Sigmoid colon (tissue), 7 donors: ENCODE measurements around the gene MEGF6. TPM values are rescaled to one million over a fixed set of nuclear protein-coding genes. Genes with fewer than 3 reads are reported as not detected.
A peak's percentile ranks its signal among the peaks of the same experiment; 100 is the strongest.

Source experiments
- DNase-seq: peaks from one replicate; pipeline ENCODE4 v3.0.0-alpha.2; 2019
- H3K27ac ChIP-seq, 4 donors: fragments of 200-600 bp; sonication (generic); one replicate each; pipeline ENCODE4 v1.5.1; 2016 to 2019; ENCODE audit warnings: mild to moderate bottlenecking in 1 of 4
- H3K27me3 ChIP-seq, 3 donors: fragments of 200-600 bp; sonication (generic); one replicate each; pipeline ENCODE4 v1.5.1; 2019; ENCODE audit warnings: mild to moderate bottlenecking in 1 of 3
- H3K36me3 ChIP-seq, 4 donors: fragments of 200-600 bp; sonication (generic); one replicate each; pipeline ENCODE4 v1.5.1; 2016 to 2019
- H3K4me1 ChIP-seq, 4 donors: fragments of 200-600 bp; sonication (generic); one replicate each; pipeline ENCODE4 v1.5.1; 2017 to 2019
- H3K4me3 ChIP-seq, 4 donors: fragments of 200-600 bp; sonication (generic); one replicate each; pipeline ENCODE4 v1.5.1; 2017 to 2019; ENCODE audit warnings: mild to moderate bottlenecking in 2 of 4, moderate library complexity in 1 of 4
- H3K9me3 ChIP-seq, 4 donors: fragments of 200-600 bp in 3 of 4; sonication (generic) in 3 of 4; one replicate each; pipeline versions ENCODE4 v1.5.1 to v1.6.1; 2013 to 2019
- EP300 ChIP-seq, 4 donors: sonication (generic); formaldehyde crosslinking; IDR thresholded peaks; one replicate each; pipeline ENCODE4 v1.6.1; 2017; ENCODE audit warnings: antibody characterized with exemption in 4 of 4
- POLR2A ChIP-seq, 2 donors: fragments of 450-650 bp; IDR thresholded peaks; one replicate each; pipeline ENCODE4 v1.6.1; 2016; ENCODE audit warnings: antibody characterized with exemption in 2 of 2, mild to moderate bottlenecking in 2 of 2, moderate library complexity in 2 of 2
- POLR2AphosphoS5 ChIP-seq, 4 donors: sonication (generic); formaldehyde crosslinking; IDR thresholded peaks; one replicate each; pipeline ENCODE4 v1.6.1; 2017; ENCODE audit warnings: antibody characterized with exemption in 4 of 4
- WGBS, 2 donors: extraction: QIAGEN DNeasy Blood & Tissue Kit; methylation state at CpG; one replicate each; pipeline ENCODE4 v1.1.7; 2013; 5-methylcytosine and 5-hydroxymethylcytosine counted together
- intact Hi-C: fragments of 100-400 bp; cut with DNase I; formaldehyde crosslinking; loops from one replicate; pipeline ENCODE4 v1.15.1; 2023
- polyA plus RNA-seq, 3 donors: library from polyadenylated mRNA; stranded (reverse); fragments of 200-250 nt; gene quantifications; one replicate each; pipeline ENCODE4 v1.2.3, GENCODE V29; 2013
- total RNA-seq, 4 donors: library from RNA; depleted of rRNA; stranded (reverse); fragments of >200 nt; gene quantifications; one replicate each; pipeline ENCODE4 v1.1.0, GENCODE V29; 2016
- TF ChIP-seq, protein P1 (sequence below), 4 experiments: fragments of 450-650 bp in 3 of 4; fragments of 200-600 bp in 1 of 4; IDR thresholded peaks; one replicate each; pipeline ENCODE4 v1.5.1; 2016 to 2019; ENCODE audit warnings: antibody characterized with exemption in 4 of 4, mild to moderate bottlenecking in 3 of 4, moderate library complexity in 2 of 4
- donor health status: healthy with polysubstance abuse.
- donor health status: Bipolar disorder and iron deficiency.
- donor health status: healthy.

MEGF6 gene
- total and polyA plus RNA-seq, 7 donors, result 2.4 to 31.9 (median 7.8) TPM; not detected in 1

DNA sequence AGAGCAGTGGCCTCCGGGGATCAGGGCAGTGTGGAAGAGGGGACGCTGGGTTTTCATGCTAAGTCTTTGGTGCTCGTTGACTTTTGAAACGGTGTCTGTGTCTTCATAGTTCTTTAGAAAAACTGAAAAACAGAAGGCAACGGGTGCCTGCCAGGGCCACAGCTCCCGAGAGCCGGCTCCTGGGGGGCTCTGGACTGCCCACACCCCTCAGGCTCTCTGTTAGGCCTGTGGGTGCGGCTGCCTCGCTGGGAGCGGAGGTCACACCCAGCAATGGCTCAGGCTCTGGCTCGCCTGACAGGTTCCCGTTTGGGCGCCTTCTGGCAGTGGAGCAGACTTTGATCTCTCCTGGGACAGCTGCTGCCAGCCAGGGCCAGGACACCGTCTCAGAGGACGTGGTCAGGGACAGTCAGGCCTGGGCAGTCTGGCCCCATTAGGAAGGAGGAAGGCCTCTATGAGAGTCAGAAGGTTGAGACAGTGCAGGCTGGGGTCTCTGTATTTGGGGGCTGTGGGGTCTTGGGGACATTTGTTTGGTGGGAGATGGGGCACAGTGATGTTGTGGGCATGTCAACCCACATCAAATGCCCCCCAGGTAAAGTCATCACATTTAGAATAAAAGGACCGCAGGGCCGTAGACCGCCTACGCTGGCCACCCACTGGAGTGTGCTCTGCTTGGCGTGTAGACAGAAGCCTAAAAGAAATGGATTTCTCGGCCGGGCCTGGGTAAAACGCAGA is 151.2 kb downstream of the MEGF6 start:
- 23 to 70% methylated on average over 23 of the region's 23 CpGs for WGBS, 2 donors
- Histone ChIP-seq H3K27me3 (peaks cover 2 to 23% (median 11%) of the 10 kb centered on the region in 3 donors), H3K27ac (peak overlapping the region in 2 of 4 donors; percentile 14 to 42), H3K4me1 (peaks cover 0 to 1% (median under 1%) of the 10 kb centered on the region in 4 donors), H3K9me3 (no peaks in the 10 kb centered on the region), H3K4me3 (no peak overlapping the region), H3K36me3 (no peaks in the 10 kb centered on the region)
- DNase-seq, result no peak
- intact Hi-C loops, result no loop called here
- peak in 1 of 2 donors; percentile 21 for TF ChIP-seq POLR2A (IDR thresholded peaks at IDR 0.05)
- TF ChIP-seq, protein P1, sequence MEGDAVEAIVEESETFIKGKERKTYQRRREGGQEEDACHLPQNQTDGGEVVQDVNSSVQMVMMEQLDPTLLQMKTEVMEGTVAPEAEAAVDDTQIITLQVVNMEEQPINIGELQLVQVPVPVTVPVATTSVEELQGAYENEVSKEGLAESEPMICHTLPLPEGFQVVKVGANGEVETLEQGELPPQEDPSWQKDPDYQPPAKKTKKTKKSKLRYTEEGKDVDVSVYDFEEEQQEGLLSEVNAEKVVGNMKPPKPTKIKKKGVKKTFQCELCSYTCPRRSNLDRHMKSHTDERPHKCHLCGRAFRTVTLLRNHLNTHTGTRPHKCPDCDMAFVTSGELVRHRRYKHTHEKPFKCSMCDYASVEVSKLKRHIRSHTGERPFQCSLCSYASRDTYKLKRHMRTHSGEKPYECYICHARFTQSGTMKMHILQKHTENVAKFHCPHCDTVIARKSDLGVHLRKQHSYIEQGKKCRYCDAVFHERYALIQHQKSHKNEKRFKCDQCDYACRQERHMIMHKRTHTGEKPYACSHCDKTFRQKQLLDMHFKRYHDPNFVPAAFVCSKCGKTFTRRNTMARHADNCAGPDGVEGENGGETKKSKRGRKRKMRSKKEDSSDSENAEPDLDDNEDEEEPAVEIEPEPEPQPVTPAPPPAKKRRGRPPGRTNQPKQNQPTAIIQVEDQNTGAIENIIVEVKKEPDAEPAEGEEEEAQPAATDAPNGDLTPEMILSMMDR (IDR thresholded peaks at IDR 0.05), result no peak

DNA sequence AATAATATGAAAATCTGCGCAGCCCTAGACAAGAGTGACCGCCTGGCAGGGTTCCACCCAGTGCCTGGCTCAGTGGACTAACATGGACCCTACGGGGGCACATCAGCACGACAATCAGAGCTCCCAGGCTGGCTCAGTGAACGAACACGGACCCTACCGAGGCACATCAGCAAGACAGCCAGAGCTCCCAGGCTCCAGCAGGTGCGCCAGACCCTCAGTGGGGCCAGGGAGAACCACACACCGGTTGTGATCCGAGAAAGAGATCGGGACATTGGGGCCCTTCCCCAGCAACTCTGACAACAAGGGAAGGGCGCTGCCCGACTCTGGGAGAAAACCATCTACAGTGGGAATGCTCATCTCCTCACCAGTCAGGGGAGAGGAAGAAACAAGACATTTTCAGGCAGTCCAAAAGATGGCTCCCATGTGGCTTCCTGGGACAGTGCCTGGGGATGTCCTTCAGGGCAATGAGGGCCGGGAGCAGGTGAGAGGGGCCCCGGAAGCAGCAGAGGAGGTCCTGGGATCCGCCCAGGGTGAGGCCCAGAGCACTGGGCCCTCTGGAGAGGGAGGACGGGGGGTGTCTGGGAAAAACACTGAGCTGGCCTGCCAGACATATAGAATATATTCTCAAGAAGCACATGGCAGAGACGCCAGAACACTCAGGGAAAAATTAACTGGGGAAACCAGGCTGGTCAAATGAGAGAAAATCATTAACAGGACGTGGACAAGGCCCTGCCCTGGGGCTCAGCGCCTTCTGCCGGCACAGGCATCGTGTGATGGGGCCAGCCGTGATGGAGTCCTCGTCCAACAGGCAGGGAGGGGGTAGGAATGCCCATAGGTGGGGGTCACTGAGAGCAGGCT is 152.0 kb downstream of the MEGF6 start:
- Histone ChIP-seq H3K27ac (peak overlapping the region in 2 of 4 donors; percentile 14 to 39), H3K4me3 (no peak overlapping the region), H3K36me3 (no peaks in the 10 kb centered on the region), H3K9me3 (no peaks in the 10 kb centered on the region), H3K27me3 (peaks cover 10 to 29% (median 19%) of the 10 kb centered on the region in 3 donors), H3K4me1 (peaks cover 0 to 9% (median 9%) of the 10 kb centered on the region in 4 donors)
- DNase-seq, result no peak
- intact Hi-C loops, result no loop called here
- TF ChIP-seq EP300 (IDR thresholded peaks at IDR 0.05), result no peak
- TF ChIP-seq POLR2A (IDR thresholded peaks at IDR 0.05), result no peak
- TF ChIP-seq, protein P1 (IDR thresholded peaks at IDR 0.05), result no peak
- TF ChIP-seq POLR2AphosphoS5 (IDR thresholded peaks at IDR 0.05), result no peak
- WGBS, 2 donors, result 39 to 79% methylated on average over 24 of the region's 24 CpGs

DNA sequence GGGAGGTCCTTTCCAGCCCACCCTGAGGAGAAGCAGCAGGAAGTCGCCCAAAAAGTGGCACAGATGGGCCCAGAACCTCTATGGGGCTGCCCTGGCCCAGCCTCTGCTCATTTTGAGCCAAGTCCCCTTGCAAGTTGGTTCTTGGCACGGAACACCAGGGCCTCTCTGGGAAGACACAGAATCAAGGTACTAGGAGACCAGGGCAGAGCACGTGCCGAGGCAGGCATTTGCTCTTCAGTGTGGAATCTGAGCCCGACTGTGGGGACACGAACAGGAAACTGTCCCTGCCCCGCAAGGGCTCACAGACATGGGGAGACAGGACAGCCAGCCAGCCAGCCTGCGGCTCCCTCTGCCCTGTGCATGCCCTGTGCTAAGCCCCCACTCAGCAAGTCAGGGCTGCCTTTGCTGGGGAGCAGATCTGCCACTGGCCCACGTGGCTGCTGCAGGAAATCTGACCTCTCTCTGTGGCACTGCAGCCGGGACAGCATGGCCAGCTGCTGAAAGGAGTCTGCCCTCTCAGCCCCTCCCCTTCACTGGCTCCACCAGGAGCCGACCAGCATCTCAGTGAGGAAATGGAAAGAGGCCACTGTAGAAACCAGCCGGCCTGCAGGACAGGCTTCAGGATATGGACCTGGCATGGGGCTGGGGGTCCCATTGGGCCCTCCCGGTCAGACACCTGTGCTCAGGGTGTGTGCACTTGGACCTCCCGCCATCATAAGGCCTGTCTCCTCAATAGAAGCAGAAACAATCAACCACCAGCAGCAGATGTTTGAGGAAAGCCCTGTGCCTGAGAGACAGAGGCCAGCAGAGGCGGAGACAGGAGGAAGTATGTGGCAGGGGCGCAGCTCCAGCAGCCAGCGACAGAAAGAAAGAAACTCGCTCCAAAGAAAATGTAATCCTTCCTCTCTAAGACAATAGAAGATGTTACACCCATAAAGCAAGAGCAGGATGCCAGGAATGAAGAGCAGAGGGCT is 153.1 kb downstream of the MEGF6 start:
- DNase-seq, result no peak
- TF ChIP-seq POLR2A (IDR thresholded peaks at IDR 0.05), result no peak
- no peak for TF ChIP-seq EP300 (IDR thresholded peaks at IDR 0.05)
- no peak for TF ChIP-seq POLR2AphosphoS5 (IDR thresholded peaks at IDR 0.05)
- TF ChIP-seq, protein P1 (IDR thresholded peaks at IDR 0.05), result no peak
- H3K9me3 ChIP-seq, result no peaks in the 10 kb centered on the region
- intact Hi-C loops, result no loop called here
- WGBS, 2 donors, result 17 to 38% methylated on average over 18 of the region's 18 CpGs
- peak overlapping the region in 1 of 4 donors; percentile 39 for H3K27ac ChIP-seq
- peaks cover 0 to 20% (median 16%) of the 10 kb centered on the region in 4 donors for H3K4me1 ChIP-seq
- peaks cover 20 to 40% (median 30%) of the 10 kb centered on the region in 3 donors for H3K27me3 ChIP-seq
- no peak overlapping the region for H3K4me3 ChIP-seq
- H3K36me3 ChIP-seq, result no peaks in the 10 kb centered on the region
